PC-3 (cell line): ENCODE results near the gene BRD3. TPM values are rescaled to one million over a fixed set of nuclear protein-coding genes. Genes with fewer than 3 reads are reported as not detected.

Source experiments
- ATAC-seq: fragments of 200-7000 bp; cut with Tn5 transposase; 2 replicates; pipeline ENCODE4 v1.9.1; 2020; ENCODE audit warnings: mild to moderate bottlenecking, moderate library complexity
- BruUV-seq: library from RNA; stranded (reverse); fragments of 400-500 nt; replicated peaks from 2 replicates; lab custom pipeline; 2021; lab: Mats Ljungman, UMichigan
- CTCF ChIA-PET: fragments of 300-600 bp; sonication (Branson Sonifier 250); formaldehyde crosslinking; loops from one replicate; lab custom pipeline; 2022; ENCODE audit warnings: antibody characterized with exemption; lab: Charles Lee
- POLR2A ChIA-PET: fragments of 300-600 bp; sonication (Branson Sonifier 250); formaldehyde crosslinking; loops from one replicate; lab custom pipeline; 2022; ENCODE audit warnings: antibody characterized with exemption; ENCODE audit not compliant: unreplicated experiment; lab: Charles Lee
- DNase-seq: peaks from one replicate; pipeline ENCODE4 v3.0.0-alpha.2; 2015
- H2AFZ ChIP-seq: fragments of 300-600 bp; sonication (generic); 2 replicates; pipeline ENCODE4 v1.6.0; 2016; ENCODE audit warnings: antibody characterized with exemption, low read length
- H3F3A ChIP-seq: fragments of 300-600 bp; sonication (generic); one replicate; pipeline ENCODE4 v1.6.0; 2017; ENCODE audit warnings: antibody characterized with exemption, low read length, control low read depth, mild to moderate bottlenecking; ENCODE audit not compliant: unreplicated experiment
- H3K27ac ChIP-seq: fragments of 300-600 bp; sonication (generic); 2 replicates; pipeline ENCODE4 v1.5.1; 2016; ENCODE audit warnings: mild to moderate bottlenecking, low read length
- H3K27me3 ChIP-seq: fragments of 300-600 bp; sonication (generic); 2 replicates; pipeline ENCODE4 v1.6.1; 2016; ENCODE audit warnings: low read length, mixed read lengths
- H3K36me3 ChIP-seq: fragments of 300-600 bp; sonication (generic); 2 replicates; pipeline ENCODE4 v1.6.1; 2016; ENCODE audit warnings: low read depth, mixed run types, low read length, mixed read lengths
- H3K4me1 ChIP-seq: fragments of 300-600 bp; sonication (generic); 2 replicates; pipeline ENCODE4 v1.5.1; 2016; ENCODE audit warnings: low read length; ENCODE audit not compliant: insufficient read depth
- H3K4me2 ChIP-seq: fragments of 300-600 bp; sonication (generic); 2 replicates; pipeline ENCODE4 v1.6.0; 2016; ENCODE audit warnings: low read length
- H3K4me3 ChIP-seq: fragments of 300-600 bp; sonication (generic); 2 replicates; pipeline ENCODE4 v1.5.1; 2016; ENCODE audit warnings: mild to moderate bottlenecking, low read length, mixed read lengths
- H3K79me2 ChIP-seq: fragments of 300-600 bp; sonication (generic); 2 replicates; pipeline ENCODE4 v1.6.1; 2017; ENCODE audit warnings: low read length, mixed read lengths
- H3K9ac ChIP-seq: fragments of 300-600 bp; sonication (generic); 2 replicates; pipeline ENCODE4 v1.6.0; 2016; ENCODE audit warnings: mild to moderate bottlenecking, low read length
- H3K9me2 ChIP-seq: fragments of 300-600 bp; sonication (generic); replicated peaks from 2 replicates; pipeline ENCODE4 v1.6.1; 2016; ENCODE audit warnings: mixed run types, low read length, mixed read lengths
- H3K9me3 ChIP-seq: fragments of 300-600 bp; sonication (generic); 2 replicates; pipeline ENCODE4 v1.6.1; 2016; ENCODE audit warnings: low read length, mixed read lengths
- H4K20me1 ChIP-seq: fragments of 300-600 bp; sonication (generic); 2 replicates; pipeline ENCODE4 v1.6.1; 2016; ENCODE audit warnings: low read length, mixed read lengths
- CTCF ChIP-seq: fragments of 300-600 bp; sonication (generic); conservative IDR thresholded peaks from 2 replicates; pipeline ENCODE4 v1.5.1; 2017; ENCODE audit warnings: antibody characterized with exemption, low read depth, mild to moderate bottlenecking, low read length
- EZH2 ChIP-seq: fragments of 300-600 bp; sonication (generic); IDR thresholded peaks from one replicate; pipeline ENCODE4 v1.6.1; 2017; ENCODE audit warnings: antibody characterized with exemption, mild to moderate bottlenecking, low read length; ENCODE audit not compliant: unreplicated experiment
- EZH2phosphoT487 ChIP-seq: fragments of 300-600 bp; sonication (generic); IDR thresholded peaks from 2 replicates; pipeline ENCODE4 v1.6.1; 2018; ENCODE audit warnings: mild to moderate bottlenecking, antibody characterized with exemption, low read length, borderline replicate concordance
- intact Hi-C: fragments of 100-400 bp; cut with micrococcal nuclease; formaldehyde crosslinking; loops from 2 replicates; pipeline ENCODE4 v1.9.0; 2023
- total RNA-seq: library from RNA; depleted of rRNA; stranded (reverse); fragments of >200 nt; gene quantifications from 2 replicates; pipeline ENCODE4 v1.2.3, GENCODE V29; 2014

Gene BRD3
- total RNA-seq, 1 experiment from 2014 or later, result 5.5 TPM

- no TSS peak for BruUV-seq
- POLR2A ChIA-PET, result no interaction called here
- CTCF ChIA-PET, result interaction anchor here (1.9 kb wide), 1 partner anchor 210 kb away, joined by 11 read pairs; no protein-coding TSS in a partner anchor
These were observed 75.7 kb downstream of the BRD3 start, which contains the start of gene VAV2 for GRCh38 chr9:133991964-133992779. VAV2 (minus strand) TSS chr9:133992324; CDS start chr9:133992278, 46 bp downstream.

DNA sequence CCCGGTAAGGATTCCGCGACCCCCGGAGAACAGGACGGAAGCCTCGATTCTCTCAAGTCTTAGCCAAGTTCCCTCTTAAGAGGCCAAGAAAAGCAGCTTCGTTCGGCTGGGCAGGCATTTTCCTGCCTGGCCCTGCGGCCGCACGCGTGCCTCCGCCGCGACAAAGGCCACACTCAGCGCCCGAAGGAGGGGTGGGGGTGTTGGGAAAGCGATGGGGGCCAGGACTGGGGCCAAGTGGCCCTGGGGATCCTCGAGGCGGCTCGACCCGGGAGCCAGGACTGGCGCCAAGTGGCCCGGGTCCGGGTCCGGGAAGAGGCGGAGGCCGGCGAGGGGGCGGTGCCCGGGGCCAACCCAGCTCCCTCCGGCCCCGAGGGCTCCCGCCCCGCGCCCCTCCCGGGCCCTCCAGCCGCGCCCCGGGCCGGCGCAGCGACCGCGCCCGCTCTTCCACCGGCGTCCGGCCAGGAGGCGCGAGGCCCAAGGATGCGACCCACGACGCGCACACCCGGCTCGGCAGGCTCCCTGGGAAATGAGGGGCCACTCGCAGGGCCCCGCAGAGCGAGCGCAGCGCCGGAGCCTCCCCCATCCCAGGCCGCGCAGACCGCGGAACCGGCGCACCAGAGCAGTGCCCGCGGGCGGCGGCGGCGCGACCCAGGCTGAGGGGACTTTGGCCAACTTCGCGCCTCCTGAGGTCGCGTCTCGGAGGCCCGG, 76.5 kb downstream of the BRD3 start:
- Histone ChIP-seq H3K4me2 (peak overlapping the region; percentile 94), H3K4me1 (peaks cover 13% of the 10 kb centered on the region), H3K36me3 (no peaks in the 10 kb centered on the region), H3K9me2 (no peaks in the 10 kb centered on the region), H2AFZ (peak overlapping the region; percentile 75), H4K20me1 (peaks cover 11% of the 10 kb centered on the region; the same call in 1 of the 2 replicates), H3K4me3 (peak overlapping the region; percentile 92), H3K9me3 (no peaks in the 10 kb centered on the region), H3F3A (no peaks in the 10 kb centered on the region), H3K27ac (peak overlapping the region; percentile 75), H3K79me2 (peaks cover 49% of the 10 kb centered on the region), H3K27me3 (no peaks in the 10 kb centered on the region), H3K9ac (peak overlapping the region; percentile 83)
- no peak for DNase-seq
- no TSS peak for BruUV-seq
- TF ChIP-seq EZH2 (no peak), EZH2phosphoT487 (no peak), CTCF (no peak)
- ChIA-PET POLR2A (no interaction called here), CTCF (no interaction called here)
- ATAC-seq, result peak; percentile 3; the same call in 1 of the 2 replicates
- intact Hi-C loops, result loop anchor here (2.0 kb wide), 1 partner anchor 47 kb away; no protein-coding TSS in a partner anchor

More at GRCh38 chr9:133991964-133992779, 75.7 kb downstream of the BRD3 start, which contains the start of gene VAV2:
- Histone ChIP-seq H3K9me2 (no peaks in the 10 kb centered on the region), H3K79me2 (peaks cover 42% of the 10 kb centered on the region), H3K4me2 (peak within 1 kb of the TSS; percentile 94), H3K4me1 (peaks cover 13% of the 10 kb centered on the region), H3K36me3 (no peaks in the 10 kb centered on the region), H2AFZ (peak within 1 kb of the TSS; percentile 75), H3K27me3 (no peaks in the 10 kb centered on the region), H4K20me1 (peaks cover 11% of the 10 kb centered on the region; the same call in 1 of the 2 replicates), H3K27ac (peak within 1 kb of the TSS; percentile 75), H3F3A (no peaks in the 10 kb centered on the region), H3K9me3 (no peaks in the 10 kb centered on the region), H3K4me3 (peak within 1 kb of the TSS; percentile 92), H3K9ac (peak within 1 kb of the TSS; percentile 83)
- intact Hi-C loops, result loop anchor here (2.0 kb wide), 2 partner anchors 47 to 117 kb away; no protein-coding TSS in a partner anchor
- TF ChIP-seq CTCF, result no peak
- TF ChIP-seq EZH2phosphoT487, result peak; percentile 59; the same call in 1 of the 2 replicates
- DNase-seq, result peak; percentile 63
- peak; percentile 38 for ATAC-seq
